Caco-2 (cell line): Measurements from ENCODE around the gene APOBEC3G. TPM values are rescaled to one million over a fixed set of nuclear protein-coding genes. Genes with fewer than 3 reads are reported as not detected.
A peak's percentile ranks its signal among the peaks of the same experiment; 100 is the strongest.

Experiments
- BruUV-seq: library from RNA; stranded (reverse); fragments of 400-500 nt; replicated peaks from 2 replicates; lab custom pipeline; 2021; lab: Mats Ljungman, UMichigan
- CTCF ChIA-PET: fragments of 300-600 bp; sonication (Branson Sonifier 250); formaldehyde crosslinking; loops from one replicate; lab custom pipeline; 2022; ENCODE audit warnings: antibody characterized with exemption; lab: Charles Lee
- POLR2A ChIA-PET: fragments of 300-600 bp; sonication (Branson Sonifier 250); formaldehyde crosslinking; loops from one replicate; lab custom pipeline; 2022; ENCODE audit warnings: antibody characterized with exemption; lab: Charles Lee
- DNase-seq, 2 experiments: peaks; one replicate each; pipeline versions ENCODE4 v3.0.0 to v3.0.0-alpha.2; 2020 to 2022
- H3K27me3 ChIP-seq: replicated peaks from 2 replicates; pipeline ENCODE4 v1.6.0; 2011; ENCODE audit warnings: low read length; ENCODE audit not compliant: control insufficient read depth, insufficient read depth
- H3K36me3 ChIP-seq: 2 replicates; pipeline ENCODE4 v1.5.1; 2011; ENCODE audit warnings: low read length; ENCODE audit not compliant: control insufficient read depth, insufficient read depth
- H3K4me1 ChIP-seq: fragments of 250-450 bp; sonication (Bioruptor Pico); 2 replicates; pipeline ENCODE4 v1.5.1; 2020; ENCODE audit warnings: mild to moderate bottlenecking
- H3K4me3 ChIP-seq: 2 replicates; pipeline ENCODE4 v1.5.1; 2011; ENCODE audit warnings: low read depth, mild to moderate bottlenecking, control low read depth, low read length
- H3K9me3 ChIP-seq: fragments of 250-450 bp; sonication (Bioruptor Pico); 2 replicates; pipeline ENCODE4 v1.5.1; 2020; ENCODE audit warnings: mild to moderate bottlenecking, moderate library complexity
- H3K27ac Mint-ChIP-seq: one replicate; pipeline ENCODE4 v1.8.0; 2022; ENCODE audit warnings: mixed read lengths; ENCODE audit not compliant: unreplicated experiment
- H3K27me3 Mint-ChIP-seq: one replicate; pipeline ENCODE4 v1.8.0; 2022; ENCODE audit warnings: mixed read lengths; ENCODE audit not compliant: insufficient read depth, unreplicated experiment
- H3K36me3 Mint-ChIP-seq: one replicate; pipeline ENCODE4 v1.8.0; 2022; ENCODE audit warnings: mild to moderate bottlenecking, mixed read lengths; ENCODE audit not compliant: insufficient read depth, unreplicated experiment
- H3K4me1 Mint-ChIP-seq: one replicate; pipeline ENCODE4 v1.8.0; 2022; ENCODE audit warnings: low read depth, mixed read lengths; ENCODE audit not compliant: unreplicated experiment
- H3K4me3 Mint-ChIP-seq: one replicate; pipeline ENCODE4 v1.8.0; 2022; ENCODE audit warnings: mild to moderate bottlenecking, moderate library complexity, mixed read lengths; ENCODE audit not compliant: unreplicated experiment
- H3K9me3 Mint-ChIP-seq: one replicate; pipeline ENCODE4 v1.8.0; 2022; ENCODE audit warnings: mixed read lengths; ENCODE audit not compliant: unreplicated experiment
- CTCF ChIP-seq, 2 experiments: fragments of 200-600 bp in 1 of 2; IDR thresholded peaks; 1 replicate in 1 of 2; 2 replicates in 1 of 2; pipeline versions ENCODE4 v1.5.1 to v1.8.0; 2011 to 2022; ENCODE audit warnings: antibody characterized with exemption in 1 of 2, control low read depth in 1 of 2, inconsistent platforms in 1 of 2, low read depth in 1 of 2, low read length in 1 of 2, mild to moderate bottlenecking in 1 of 2, moderate library complexity in 1 of 2; ENCODE audit not compliant: insufficient read depth in 1 of 2, severe bottlenecking in 1 of 2, unreplicated experiment in 1 of 2
- intact Hi-C: fragments of 100-400 bp; cut with micrococcal nuclease; formaldehyde crosslinking; loops from one replicate; pipeline ENCODE4 v1.10.0; 2022; ENCODE audit not compliant: unreplicated experiment
- total RNA-seq: library from RNA; stranded (reverse); gene quantifications from 2 replicates; pipeline ENCODE4 v1.2.3, GENCODE V29; 2022

The APOBEC3G gene
- total RNA-seq, 1 experiment from 2014 or later, result 0.73 TPM

- Mint-ChIP-seq H3K9me3 (no peaks in the 10 kb centered on the region), H3K4me3 (no peak overlapping the region), H3K4me1 (peaks cover 38% of the 10 kb centered on the region), H3K27me3 (no peaks in the 10 kb centered on the region), H3K36me3 (peaks cover 9% of the 10 kb centered on the region), H3K27ac (no peak overlapping the region)
- Histone ChIP-seq H3K4me3 (no peak overlapping the region), H3K4me1 (peaks cover 34% of the 10 kb centered on the region), H3K27me3 (no peaks in the 10 kb centered on the region), H3K9me3 (peaks cover 3% of the 10 kb centered on the region; the same call in 1 of the 2 replicates), H3K36me3 (no peaks in the 10 kb centered on the region)
- ChIA-PET CTCF (interaction anchor here (0.6 to 2.4 kb wide), 2 partner anchors 245 to 246 kb away, joined by 3 to 9 read pairs; no protein-coding TSS in a partner anchor), POLR2A (no interaction called here)
- no peak for DNase-seq
- intact Hi-C loops, result loop anchor here (10.0 kb wide), 1 partner anchor 71 kb away; the partner anchor contains the start of gene APOBEC3F
- no TSS peak for BruUV-seq
- no peak for TF ChIP-seq CTCF (IDR thresholded peaks at IDR 0.05; ENCODE audit: insufficient read depth in 1 of 2, low read depth in 1 of 2, low read length in 1 of 2, severe bottlenecking in 1 of 2, unreplicated experiment in 1 of 2)
Observed at GRCh38 chr22:39115570-39115969, 38.5 kb downstream of the APOBEC3G start.

DNA sequence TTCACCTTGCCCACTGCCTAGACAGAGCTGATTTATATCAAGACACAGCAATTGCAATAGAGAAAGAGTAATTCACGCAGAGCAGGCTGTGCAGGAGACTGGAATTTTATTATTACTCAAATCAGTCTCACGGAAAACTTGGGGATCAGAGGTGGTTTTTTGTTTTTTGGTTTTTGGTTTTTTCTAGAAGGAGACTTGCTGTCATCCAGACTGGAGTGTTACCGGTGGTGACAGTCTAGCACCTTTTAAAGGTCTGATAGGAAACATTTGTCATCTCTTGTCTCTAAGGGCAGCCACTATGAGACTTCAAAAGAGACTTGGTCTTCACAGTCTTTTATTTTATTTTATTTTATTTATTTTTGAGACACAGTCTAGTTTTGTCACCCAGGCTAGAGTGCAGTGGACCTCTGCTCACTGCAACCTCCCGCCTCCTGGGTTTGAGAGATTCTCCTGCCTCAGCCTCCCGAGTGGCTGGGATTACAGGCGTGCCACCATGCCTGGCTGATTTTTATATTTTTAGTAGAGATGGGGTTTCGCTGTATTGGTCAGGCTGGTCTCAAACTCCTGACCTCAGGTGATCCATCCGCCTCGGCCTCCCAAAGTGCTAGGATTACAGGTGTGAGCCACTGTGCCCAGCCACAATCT, 39.0 kb downstream of the APOBEC3G start:
- H3K36me3 Mint-ChIP-seq, result peaks cover 5% of the 10 kb centered on the region
- Histone ChIP-seq H3K27me3 (no peaks in the 10 kb centered on the region), H3K36me3 (no peaks in the 10 kb centered on the region), H3K9me3 (peaks cover 3% of the 10 kb centered on the region; the same call in 1 of the 2 replicates), H3K4me3 (no peak overlapping the region), H3K4me1 (peaks cover 29% of the 10 kb centered on the region)
- intact Hi-C loops, result loop anchor here (10.0 kb wide), 1 partner anchor 71 kb away; the partner anchor contains the start of gene APOBEC3F
- ChIA-PET CTCF (interaction anchor here (2.4 kb wide), 1 partner anchor 246 kb away, joined by 9 read pairs; no protein-coding TSS in a partner anchor), POLR2A (no interaction called here)
- H3K9me3 Mint-ChIP-seq, result no peaks in the 10 kb centered on the region
- BruUV-seq, result no TSS peak
- H3K27ac Mint-ChIP-seq, result no peak overlapping the region
- TF ChIP-seq CTCF (IDR thresholded peaks at IDR 0.05; ENCODE audit: insufficient read depth in 1 of 2, low read depth in 1 of 2, low read length in 1 of 2, severe bottlenecking in 1 of 2, unreplicated experiment in 1 of 2), result no peak
- DNase-seq, result no peak
- H3K4me3 Mint-ChIP-seq, result no peak overlapping the region
- no peaks in the 10 kb centered on the region for H3K27me3 Mint-ChIP-seq
- H3K4me1 Mint-ChIP-seq, result peaks cover 33% of the 10 kb centered on the region

DNA sequence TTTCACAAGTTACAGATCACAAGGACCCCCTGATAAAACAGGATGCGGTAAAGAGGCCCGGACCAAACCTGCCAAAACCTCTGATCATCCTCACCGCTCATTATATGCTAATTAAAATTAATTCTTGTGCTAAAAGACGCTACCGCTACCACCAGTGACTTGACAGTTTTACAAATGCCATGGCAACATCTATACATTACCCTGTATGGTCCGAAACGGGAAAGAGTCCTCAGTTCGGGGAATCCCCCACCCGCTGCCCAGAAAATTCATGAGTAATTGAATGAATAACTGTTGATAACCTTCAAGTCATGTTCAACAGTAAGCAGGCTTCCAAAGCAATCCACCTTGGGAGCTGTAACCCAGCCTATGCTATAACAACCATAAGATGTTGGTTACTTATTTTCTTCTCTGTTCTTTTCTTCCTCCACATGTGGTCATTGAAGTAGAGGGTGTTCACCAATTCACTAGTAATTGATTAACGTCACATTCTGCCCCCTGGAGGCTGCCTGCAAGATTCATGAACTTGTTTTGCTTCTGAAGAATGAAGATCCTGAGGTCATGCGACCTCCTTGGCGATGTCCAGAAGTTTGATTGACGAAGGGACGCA, 40.6 kb downstream of the APOBEC3G start:
- intact Hi-C loops, result loop anchor here (1.0 to 10.0 kb wide), 3 partner anchors 73 to 247 kb away; partner anchors contain the start of genes APOBEC3C and APOBEC3F
- H3K4me3 ChIP-seq, result no peak overlapping the region
- Mint-ChIP-seq H3K4me3 (no peak overlapping the region), H3K9me3 (no peaks in the 10 kb centered on the region), H3K27me3 (no peaks in the 10 kb centered on the region), H3K36me3 (peaks cover 5% of the 10 kb centered on the region), H3K4me1 (peaks cover 25% of the 10 kb centered on the region), H3K27ac (peak overlapping the region; percentile 39)
- TF ChIP-seq CTCF (IDR thresholded peaks at IDR 0.05; ENCODE audit: insufficient read depth in 1 of 2, low read depth in 1 of 2, low read length in 1 of 2, severe bottlenecking in 1 of 2, unreplicated experiment in 1 of 2), result peak; percentile 37 to 47
- no peaks in the 10 kb centered on the region for H3K36me3 ChIP-seq
- DNase-seq, result peak; percentile 69 to 77
- POLR2A ChIA-PET, result no interaction called here
- H3K4me1 ChIP-seq, result peaks cover 22% of the 10 kb centered on the region
- no peaks in the 10 kb centered on the region for H3K27me3 ChIP-seq
- peaks cover 1% of the 10 kb centered on the region; the same call in 1 of the 2 replicates for H3K9me3 ChIP-seq
- BruUV-seq, result no TSS peak
- CTCF ChIA-PET, result no interaction called here
